ENCODE results near the gene CARD11. TPM values are rescaled to one million over a fixed set of nuclear protein-coding genes. Genes with fewer than 3 reads are reported as not detected.

CARD11 gene
- polyA plus RNA-seq, 1 of the 3 experiments (the other 2 are of a cell fraction) = not detected

DNA sequence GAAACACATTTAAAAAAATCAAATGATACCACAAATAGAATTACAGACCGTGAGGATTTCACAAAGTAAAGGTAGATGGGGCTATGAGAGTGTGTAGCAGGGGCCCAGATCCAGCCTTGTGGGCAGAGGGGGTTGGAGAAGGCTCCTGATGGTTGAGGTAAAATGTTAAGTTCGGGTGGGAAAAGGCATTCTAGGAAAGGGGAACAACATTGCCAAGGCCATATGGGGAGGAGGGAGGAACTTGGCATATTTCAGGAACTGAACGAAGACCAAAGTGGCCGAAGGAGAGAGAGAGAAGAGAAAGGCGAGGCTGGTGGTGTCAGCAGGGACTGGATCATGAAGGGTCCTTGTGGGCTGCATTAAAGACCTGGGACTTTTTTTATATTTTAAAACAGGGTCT, 98.9 kb downstream of the CARD11 start:
- H3K9me2 ChIP-seq = no peaks in the 10 kb centered on the region
- no peaks in the 10 kb centered on the region for H3K4me1 ChIP-seq (ENCODE audit: control insufficient read depth in 1 of 2, insufficient read depth in 2 of 2, low read depth in 1 of 2, low read length in 1 of 2)
- H3K9me3 ChIP-seq = no peaks in the 10 kb centered on the region
- no peak overlapping the region for H2AFZ ChIP-seq (ENCODE audit: low read depth)
- no peaks in the 10 kb centered on the region for H3K36me3 ChIP-seq (replicated peaks in 1 of 2; ENCODE audit: control insufficient read depth in 1 of 2, insufficient read depth in 2 of 2, low read length in 1 of 2)
- CTCF ChIA-PET = interaction anchor here (0.7 to 1.9 kb wide), 2 partner anchors 11 to 15 kb away, joined by 3 to 8 read pairs; no protein-coding TSS in a partner anchor
- no peak overlapping the region for H3K4me3 ChIP-seq (ENCODE audit: low read depth in 2 of 2, low read length in 1 of 2)
- no peak overlapping the region for H3K4me2 ChIP-seq
- peaks cover 6% of the 10 kb centered on the region; the same call in 1 of the 2 replicates for H3K27me3 ChIP-seq (ENCODE audit: insufficient read depth)
- H3K9ac ChIP-seq = no peak overlapping the region
- H3K27ac ChIP-seq (ENCODE audit: low read depth in 2 of 2, low read length in 1 of 2) = no peak overlapping the region
- DNase-seq = no peak
- no peaks in the 10 kb centered on the region for H4K20me1 ChIP-seq (ENCODE audit: insufficient read depth)
- TF ChIP-seq YY1 (IDR thresholded peaks at IDR 0.05; ENCODE audit: low read depth) (no peak), EP300 (IDR thresholded peaks at IDR 0.05; ENCODE audit: borderline replicate concordance in 1 of 2, low read depth in 1 of 2, low read length in 1 of 2) (no peak), ELF1 (IDR thresholded peaks at IDR 0.05) (no peak), SMC3 (IDR thresholded peaks at IDR 0.05; ENCODE audit: low read depth, low read length) (no peak), RAD21 (IDR thresholded peaks at IDR 0.05; ENCODE audit: low read length) (no peak), RFX5 (IDR thresholded peaks at IDR 0.05; ENCODE audit: low read length) (no peak), JUND (IDR thresholded peaks at IDR 0.05) (no peak), NRF1 (IDR thresholded peaks at IDR 0.05; ENCODE audit: low read depth, low read length) (no peak)
- TF ChIP-seq, protein P1, sequence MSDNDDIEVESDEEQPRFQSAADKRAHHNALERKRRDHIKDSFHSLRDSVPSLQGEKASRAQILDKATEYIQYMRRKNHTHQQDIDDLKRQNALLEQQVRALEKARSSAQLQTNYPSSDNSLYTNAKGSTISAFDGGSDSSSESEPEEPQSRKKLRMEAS (IDR thresholded peaks at IDR 0.05; ENCODE audit: low read depth) = no peak
- TF ChIP-seq, protein P2, sequence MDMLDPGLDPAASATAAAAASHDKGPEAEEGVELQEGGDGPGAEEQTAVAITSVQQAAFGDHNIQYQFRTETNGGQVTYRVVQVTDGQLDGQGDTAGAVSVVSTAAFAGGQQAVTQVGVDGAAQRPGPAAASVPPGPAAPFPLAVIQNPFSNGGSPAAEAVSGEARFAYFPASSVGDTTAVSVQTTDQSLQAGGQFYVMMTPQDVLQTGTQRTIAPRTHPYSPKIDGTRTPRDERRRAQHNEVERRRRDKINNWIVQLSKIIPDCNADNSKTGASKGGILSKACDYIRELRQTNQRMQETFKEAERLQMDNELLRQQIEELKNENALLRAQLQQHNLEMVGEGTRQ (IDR thresholded peaks at IDR 0.05; ENCODE audit: borderline replicate concordance, low read depth, low read length) = no peak
- TF ChIP-seq, protein P3, sequence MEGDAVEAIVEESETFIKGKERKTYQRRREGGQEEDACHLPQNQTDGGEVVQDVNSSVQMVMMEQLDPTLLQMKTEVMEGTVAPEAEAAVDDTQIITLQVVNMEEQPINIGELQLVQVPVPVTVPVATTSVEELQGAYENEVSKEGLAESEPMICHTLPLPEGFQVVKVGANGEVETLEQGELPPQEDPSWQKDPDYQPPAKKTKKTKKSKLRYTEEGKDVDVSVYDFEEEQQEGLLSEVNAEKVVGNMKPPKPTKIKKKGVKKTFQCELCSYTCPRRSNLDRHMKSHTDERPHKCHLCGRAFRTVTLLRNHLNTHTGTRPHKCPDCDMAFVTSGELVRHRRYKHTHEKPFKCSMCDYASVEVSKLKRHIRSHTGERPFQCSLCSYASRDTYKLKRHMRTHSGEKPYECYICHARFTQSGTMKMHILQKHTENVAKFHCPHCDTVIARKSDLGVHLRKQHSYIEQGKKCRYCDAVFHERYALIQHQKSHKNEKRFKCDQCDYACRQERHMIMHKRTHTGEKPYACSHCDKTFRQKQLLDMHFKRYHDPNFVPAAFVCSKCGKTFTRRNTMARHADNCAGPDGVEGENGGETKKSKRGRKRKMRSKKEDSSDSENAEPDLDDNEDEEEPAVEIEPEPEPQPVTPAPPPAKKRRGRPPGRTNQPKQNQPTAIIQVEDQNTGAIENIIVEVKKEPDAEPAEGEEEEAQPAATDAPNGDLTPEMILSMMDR (IDR thresholded peaks at IDR 0.05) = no peak
- TF ChIP-seq, protein P4, sequence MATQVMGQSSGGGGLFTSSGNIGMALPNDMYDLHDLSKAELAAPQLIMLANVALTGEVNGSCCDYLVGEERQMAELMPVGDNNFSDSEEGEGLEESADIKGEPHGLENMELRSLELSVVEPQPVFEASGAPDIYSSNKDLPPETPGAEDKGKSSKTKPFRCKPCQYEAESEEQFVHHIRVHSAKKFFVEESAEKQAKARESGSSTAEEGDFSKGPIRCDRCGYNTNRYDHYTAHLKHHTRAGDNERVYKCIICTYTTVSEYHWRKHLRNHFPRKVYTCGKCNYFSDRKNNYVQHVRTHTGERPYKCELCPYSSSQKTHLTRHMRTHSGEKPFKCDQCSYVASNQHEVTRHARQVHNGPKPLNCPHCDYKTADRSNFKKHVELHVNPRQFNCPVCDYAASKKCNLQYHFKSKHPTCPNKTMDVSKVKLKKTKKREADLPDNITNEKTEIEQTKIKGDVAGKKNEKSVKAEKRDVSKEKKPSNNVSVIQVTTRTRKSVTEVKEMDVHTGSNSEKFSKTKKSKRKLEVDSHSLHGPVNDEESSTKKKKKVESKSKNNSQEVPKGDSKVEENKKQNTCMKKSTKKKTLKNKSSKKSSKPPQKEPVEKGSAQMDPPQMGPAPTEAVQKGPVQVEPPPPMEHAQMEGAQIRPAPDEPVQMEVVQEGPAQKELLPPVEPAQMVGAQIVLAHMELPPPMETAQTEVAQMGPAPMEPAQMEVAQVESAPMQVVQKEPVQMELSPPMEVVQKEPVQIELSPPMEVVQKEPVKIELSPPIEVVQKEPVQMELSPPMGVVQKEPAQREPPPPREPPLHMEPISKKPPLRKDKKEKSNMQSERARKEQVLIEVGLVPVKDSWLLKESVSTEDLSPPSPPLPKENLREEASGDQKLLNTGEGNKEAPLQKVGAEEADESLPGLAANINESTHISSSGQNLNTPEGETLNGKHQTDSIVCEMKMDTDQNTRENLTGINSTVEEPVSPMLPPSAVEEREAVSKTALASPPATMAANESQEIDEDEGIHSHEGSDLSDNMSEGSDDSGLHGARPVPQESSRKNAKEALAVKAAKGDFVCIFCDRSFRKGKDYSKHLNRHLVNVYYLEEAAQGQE (IDR thresholded peaks at IDR 0.05; ENCODE audit: low read depth, low read length) = no peak
- TF ChIP-seq, protein P5, sequence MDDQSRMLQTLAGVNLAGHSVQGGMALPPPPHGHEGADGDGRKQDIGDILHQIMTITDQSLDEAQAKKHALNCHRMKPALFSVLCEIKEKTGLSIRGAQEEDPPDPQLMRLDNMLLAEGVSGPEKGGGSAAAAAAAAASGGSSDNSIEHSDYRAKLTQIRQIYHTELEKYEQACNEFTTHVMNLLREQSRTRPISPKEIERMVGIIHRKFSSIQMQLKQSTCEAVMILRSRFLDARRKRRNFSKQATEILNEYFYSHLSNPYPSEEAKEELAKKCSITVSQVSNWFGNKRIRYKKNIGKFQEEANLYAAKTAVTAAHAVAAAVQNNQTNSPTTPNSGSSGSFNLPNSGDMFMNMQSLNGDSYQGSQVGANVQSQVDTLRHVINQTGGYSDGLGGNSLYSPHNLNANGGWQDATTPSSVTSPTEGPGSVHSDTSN (IDR thresholded peaks at IDR 0.05) = no peak
- no peaks in the 10 kb centered on the region for H3F3A ChIP-seq (replicated peaks; ENCODE audit: insufficient read depth)
- no peaks in the 10 kb centered on the region for H3K79me2 ChIP-seq (ENCODE audit: insufficient read depth)
- WGBS (ENCODE audit: low lambda C conversion rate) = 47% methylated on average over 5 of the region's 5 CpGs
- POLR2A ChIA-PET = no interaction called here

All from SK-N-SH (cell line).